ENCODE results near the gene KICS2.
"Not testable (repeated sequence)": the region's sequence is repeated elsewhere in the genome, so short reads cannot be mapped to it uniquely, and the experiment has no call there.

The KICS2 gene

DNA sequence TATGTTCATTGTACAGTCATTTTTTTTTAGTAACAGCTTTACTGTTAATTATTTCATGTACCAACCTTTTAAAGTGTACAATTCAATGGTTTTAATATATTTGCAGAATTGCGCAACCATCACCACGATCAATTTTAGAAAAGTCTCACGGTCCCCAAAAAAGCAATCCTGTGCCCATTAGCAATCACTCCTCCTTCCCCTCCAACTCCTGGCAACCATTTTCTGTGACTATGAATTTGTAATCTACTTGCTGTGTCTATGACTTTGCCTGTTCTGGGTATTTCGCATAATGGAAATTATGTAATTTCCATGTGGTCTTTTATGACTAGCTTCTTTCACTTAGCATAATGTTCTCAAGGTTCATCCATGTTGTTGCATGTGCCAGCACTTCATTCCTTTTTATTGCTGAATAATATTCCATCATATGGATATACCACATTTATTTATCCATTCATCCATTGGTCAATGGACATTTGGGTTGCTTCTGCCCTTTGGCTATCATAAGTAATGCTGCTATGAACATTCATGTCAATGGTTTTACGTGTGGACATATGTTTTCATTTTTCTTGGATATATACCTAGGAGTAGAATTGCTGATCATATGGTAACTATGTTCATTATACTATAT, 9.9 kb downstream of the KICS2 start:
- DNase-seq, result peak in 1 of 2 experiments; percentile 10

GRCh38 chr12:64207453-64207852, 14.6 kb downstream of the KICS2 start:
- DNase-seq, result no peak

DNA sequence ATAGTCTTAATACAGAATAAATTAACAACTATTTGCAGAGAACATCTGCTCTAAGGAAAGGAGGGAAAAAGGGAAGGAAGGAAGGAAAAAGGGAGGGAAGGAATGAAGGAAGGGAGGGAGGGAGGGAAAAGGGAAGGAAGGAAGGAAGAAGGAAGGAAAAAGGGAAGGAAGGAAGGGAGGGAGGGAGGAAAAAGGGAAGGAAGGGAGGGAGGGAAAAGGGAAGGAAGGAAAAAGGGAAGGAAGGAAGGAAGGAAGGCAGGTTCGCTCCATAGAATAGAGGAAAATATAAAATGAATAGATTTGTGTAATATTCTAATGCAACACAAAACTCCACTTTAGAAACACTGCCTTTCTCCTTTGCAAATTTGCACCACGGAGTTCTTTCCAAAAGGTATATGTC, 16.6 kb downstream of the KICS2 start:
- DNase-seq, result no peak

- no peak for DNase-seq
Observed at GRCh38 chr12:64203775-64204174, 18.3 kb downstream of the KICS2 start.

DNA sequence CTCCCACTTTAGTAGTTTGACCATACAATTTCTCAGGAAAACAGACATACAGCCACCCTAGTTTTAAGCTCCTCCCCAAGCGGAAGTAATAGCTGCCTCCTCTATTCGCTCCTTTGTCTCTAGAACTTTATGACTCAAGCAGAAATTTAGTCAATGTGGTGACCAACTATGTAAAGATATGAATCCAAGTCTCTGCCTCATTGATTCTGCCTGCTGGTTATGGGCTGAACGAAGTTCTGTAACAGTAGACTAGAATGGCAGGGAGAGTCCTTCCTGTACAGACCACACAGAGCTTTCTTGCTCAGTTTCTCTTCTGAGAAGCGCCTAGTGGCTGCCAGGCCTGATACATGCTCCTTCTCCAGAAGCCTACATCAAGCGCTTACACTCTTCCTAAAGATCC, 19.1 kb downstream of the KICS2 start:
- no peak for DNase-seq

- DNase-seq, result not testable (repeated sequence)
Observed at GRCh38 chr12:64195841-64196240, 26.3 kb downstream of the KICS2 start.

DNA sequence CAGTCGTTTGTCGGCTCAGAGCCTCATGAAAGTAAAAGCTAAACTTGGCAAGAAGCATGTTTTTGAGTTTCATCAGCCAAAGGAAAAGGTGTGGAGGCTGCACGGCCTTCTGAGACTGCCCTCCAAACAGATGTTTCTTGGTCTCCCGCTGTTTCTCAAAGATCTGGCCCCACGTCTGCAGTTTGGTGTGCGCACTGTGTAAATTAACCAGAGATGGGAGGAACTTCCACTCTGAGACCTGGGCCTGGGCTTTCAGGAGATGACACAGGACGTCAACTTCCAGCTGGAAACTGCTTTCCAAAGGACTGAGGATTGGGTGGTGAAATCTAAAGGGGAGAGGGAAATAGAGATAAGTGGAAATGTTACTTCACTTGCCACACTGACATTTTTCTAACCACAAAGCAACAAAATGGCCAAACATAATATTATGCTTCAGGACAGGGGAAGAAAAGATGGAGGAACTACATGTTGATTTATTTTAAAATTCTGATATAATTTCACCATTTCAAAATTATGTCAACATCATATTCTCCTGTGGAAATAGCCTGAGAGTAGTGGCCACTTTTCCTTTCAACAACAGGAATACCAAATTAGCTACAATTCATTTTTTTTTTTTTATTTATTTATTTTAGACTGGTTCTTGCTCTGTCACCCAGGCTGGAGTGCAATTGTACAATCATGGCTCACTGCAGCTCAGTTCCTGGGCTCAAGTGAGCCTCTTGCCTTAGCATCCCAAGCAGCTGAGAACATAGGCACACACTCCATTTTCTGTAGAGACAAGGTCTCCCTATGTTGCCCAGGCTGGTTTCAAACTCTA, 27.6 kb downstream of the KICS2 start:
- no peak for DNase-seq

GRCh38 chr12:64193931-64194330, 28.2 kb downstream of the KICS2 start:
- no peak for DNase-seq

DNA sequence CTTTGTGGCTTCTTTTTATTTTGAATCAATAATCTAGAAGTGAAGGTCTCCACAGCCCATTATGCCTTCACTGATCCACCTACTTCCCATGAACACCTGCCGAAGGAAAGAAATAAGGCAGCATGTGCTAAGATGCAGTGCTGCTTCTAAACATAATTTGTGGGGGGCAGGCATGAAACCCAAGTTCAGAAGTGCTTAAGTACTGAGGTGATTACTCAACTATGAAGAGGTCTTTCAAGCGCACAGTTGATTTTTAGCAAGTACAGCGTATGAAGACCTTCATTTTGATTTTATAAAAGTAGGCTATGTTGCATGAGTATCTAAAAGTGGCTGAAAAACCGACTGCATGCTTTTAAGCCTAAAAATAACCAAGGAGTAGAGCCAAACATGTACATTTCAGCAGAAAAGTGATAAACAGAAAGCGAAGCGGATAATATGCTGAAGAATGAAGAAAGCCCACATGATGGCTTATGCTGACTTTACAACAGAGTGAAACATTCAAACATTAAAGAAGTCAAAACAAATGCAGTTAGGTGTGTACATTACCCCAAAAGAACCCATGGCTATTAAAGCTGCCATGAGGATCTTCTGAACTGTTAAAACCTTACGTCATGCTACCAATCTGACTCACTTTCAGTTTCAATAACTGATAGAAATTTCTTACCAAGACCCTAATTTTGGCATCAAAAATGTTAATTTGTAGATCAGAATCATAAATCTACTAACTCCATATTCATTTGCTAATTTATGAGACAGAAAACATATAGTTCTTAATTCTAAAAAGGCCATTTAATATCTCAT, 29.3 kb downstream of the KICS2 start:
- no peak for DNase-seq

GRCh38 chr12:64190140-64190539, 32.0 kb downstream of the KICS2 start:
- DNase-seq, result no peak

DNA sequence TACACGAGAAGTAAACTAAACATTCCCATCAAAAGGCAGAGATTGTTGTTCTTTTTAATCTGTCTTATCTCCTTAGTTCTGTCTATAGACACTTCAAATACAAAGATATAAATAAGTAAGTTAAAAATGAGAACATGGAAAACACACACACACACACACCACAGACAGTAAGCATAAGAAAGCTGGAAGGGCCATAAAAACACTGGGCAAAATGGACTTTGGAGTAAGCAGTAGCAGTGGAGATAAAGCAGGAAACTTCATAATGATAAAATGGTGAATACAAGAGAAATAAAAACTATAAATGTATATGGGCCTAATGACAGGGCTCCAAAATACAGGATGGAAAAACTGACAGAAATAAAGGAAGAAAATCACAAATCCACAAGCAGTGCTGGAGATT, 32.6 kb downstream of the KICS2 start:
- no peak for DNase-seq

GRCh38 chr12:64187794-64188193, 34.3 kb downstream of the KICS2 start:
- no peak for DNase-seq

DNA sequence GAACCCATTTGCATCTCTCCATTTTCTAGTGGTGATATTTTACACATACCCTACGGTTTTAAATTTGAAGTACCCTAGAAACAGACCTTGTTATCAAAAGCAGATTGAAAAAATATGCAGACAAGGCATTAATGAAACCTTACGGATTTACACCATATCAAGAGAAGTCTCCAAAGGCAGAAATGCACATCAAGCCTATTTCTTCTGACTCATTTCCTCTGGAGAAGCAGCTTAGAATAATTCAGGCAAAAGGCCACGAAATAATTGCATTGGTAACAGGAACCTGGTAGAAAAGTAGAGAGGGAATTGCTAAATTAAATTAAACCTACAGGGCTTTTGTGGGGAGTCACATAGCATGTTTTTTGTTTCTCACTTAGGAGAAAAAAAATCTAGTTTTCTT, 34.7 kb downstream of the KICS2 start:
- DNase-seq, result peak in 1 of 2 experiments; percentile 17

DNA sequence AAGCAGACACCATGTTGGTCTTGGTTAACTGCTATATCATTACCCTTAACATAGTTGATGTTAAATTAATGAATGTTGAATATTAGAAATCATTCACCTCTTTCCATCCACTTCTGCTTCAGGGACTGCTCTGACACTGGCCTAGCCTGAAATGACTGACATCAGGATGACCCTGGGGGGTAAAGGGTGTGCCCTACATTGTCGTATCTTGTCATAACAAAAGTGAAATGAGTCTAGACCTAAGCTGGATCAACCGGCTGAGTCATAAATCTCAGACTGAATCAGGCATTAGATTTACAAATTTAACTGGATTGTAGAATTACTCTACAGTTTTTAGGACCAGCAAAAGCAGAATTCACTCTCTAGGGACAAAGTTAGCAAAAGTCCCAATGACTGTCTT, 35.3 kb downstream of the KICS2 start:
- DNase-seq, result no peak

GRCh38 chr12:64184216-64184615, 37.9 kb downstream of the KICS2 start:
- DNase-seq, result no peak

GRCh38 chr12:64181430-64182291, 40.4 kb downstream of the KICS2 start:
- peak; percentile 31 to 32 for DNase-seq

DNA sequence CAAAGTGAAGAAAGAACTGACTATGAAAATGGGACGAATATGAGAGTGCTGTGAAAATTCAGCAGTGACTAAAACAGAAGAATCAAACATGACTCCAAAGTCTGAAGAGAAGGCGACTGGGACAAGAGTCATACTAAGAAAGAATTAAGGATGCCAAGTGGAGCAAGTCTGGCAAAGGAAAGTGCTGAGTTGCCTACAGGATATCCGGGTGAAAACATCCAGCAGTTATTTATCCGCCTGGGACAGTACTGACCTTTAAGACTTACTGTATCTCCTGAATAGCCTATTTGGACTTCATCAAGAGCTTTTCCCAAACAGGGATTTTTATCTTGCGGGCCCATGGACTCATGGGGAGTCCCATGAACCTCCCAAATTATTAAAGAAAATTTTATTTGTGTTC, 41.1 kb downstream of the KICS2 start:
- no peak for DNase-seq

GRCh38 chr12:64178122-64178521, 44.0 kb downstream of the KICS2 start:
- DNase-seq, result no peak

- no peak for DNase-seq
Observed at GRCh38 chr12:64177001-64177400, 45.1 kb downstream of the KICS2 start.

DNA sequence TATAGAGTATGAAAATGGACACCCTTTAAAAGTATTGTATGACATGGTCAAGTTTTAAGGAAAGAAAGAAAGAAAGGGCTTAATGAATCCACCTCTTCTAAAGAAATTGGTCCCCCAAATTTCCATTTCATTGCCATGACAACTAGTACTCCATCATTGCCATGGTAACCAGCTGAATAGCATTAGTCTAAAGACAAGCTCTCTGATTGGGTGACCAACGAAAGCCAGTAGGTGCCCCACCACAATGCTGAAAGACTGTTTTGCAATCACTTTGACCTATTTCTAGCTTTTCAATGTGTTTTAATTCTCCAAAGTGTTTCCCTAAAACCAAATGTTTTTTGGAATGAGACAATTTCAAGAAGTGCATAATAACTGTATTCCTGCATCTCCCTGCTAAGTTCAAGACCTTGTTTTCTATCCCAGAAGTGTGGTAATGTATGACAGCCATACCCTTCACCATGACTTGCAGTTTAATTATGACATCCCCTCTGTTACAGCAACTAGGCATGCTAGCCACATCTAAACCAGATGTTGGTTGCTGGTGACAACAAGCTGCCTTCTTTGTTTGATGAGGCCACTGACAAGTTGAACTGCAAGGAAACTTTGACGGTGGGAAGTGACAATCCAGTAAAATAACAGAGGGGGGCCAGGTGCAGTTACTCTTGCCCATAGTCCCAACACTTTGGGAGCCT, 46.7 kb downstream of the KICS2 start:
- peak; percentile 52 to 53 for DNase-seq

DNA sequence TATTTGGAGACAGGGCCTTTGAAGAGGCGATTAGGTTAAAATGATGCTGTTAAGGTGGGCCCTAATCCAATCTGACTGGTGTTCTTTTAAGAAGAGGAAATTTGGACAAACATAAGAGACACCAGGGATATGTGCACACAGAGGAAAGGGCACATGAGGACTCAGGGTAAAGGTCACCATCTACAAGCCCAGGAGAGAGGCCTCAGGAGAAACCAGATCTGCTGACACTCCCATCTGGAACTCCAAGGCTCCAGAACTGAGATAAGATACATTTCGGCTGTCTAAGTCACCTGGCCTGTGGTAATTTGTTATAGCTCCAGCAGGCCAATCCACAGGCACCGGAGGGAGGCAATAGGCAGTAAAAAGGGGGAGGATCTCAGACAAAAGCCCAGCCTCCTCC, 48.6 kb downstream of the KICS2 start:
- no peak for DNase-seq
